OCI-LY3 (cell line): ENCODE measurements around the gene ESAM.
"Not testable (repeated sequence)": the region's sequence is repeated elsewhere in the genome, so short reads cannot be mapped to it uniquely, and the experiment has no call there.

ENCODE experiments used
- H2AFZ ChIP-seq: fragments of 200-600, 300-600 bp; shearing (Covaris generic); 2 replicates; pipeline ENCODE4 v1.6.0; 2014; ENCODE audit warnings: antibody characterized with exemption, low read depth, low read length
- H3K27ac ChIP-seq: fragments of 200-600, 300-600 bp; sonication (generic); 2 replicates; pipeline ENCODE4 v1.5.1; 2014; ENCODE audit warnings: mild to moderate bottlenecking, low read length, moderate library complexity, mixed read lengths
- H3K27me3 ChIP-seq: fragments of 200-600, 300-600 bp; sonication (generic); 2 replicates; pipeline ENCODE4 v1.6.1; 2014; ENCODE audit warnings: low read depth, low read length, mixed read lengths
- H3K36me3 ChIP-seq: fragments of 200-600, 300-600 bp; sonication (generic); replicated peaks from 2 replicates; pipeline ENCODE3; 2014; ENCODE audit warnings: low read depth, low read length, mixed read lengths
- H3K4me1 ChIP-seq: fragments of 300-600, 200-600 bp; sonication (generic); 2 replicates; pipeline ENCODE4 v1.6.1; 2014; ENCODE audit warnings: low read length, mixed read lengths
- H3K4me2 ChIP-seq: fragments of 200-600, 300-600 bp; sonication (generic); 2 replicates; pipeline ENCODE4 v1.6.1; 2014; ENCODE audit warnings: low read length, mixed read lengths
- H3K4me3 ChIP-seq: fragments of 300-600, 200-600 bp; sonication (generic); 2 replicates; pipeline ENCODE4 v1.5.1; 2014; ENCODE audit warnings: antibody characterized with exemption, mild to moderate bottlenecking, low read length, moderate library complexity
- H3K79me2 ChIP-seq: fragments of 300-600, 200-600 bp; shearing (Covaris generic); 2 replicates; pipeline ENCODE4 v1.6.1; 2014; ENCODE audit warnings: mild to moderate bottlenecking, low read length, mixed read lengths
- H3K9ac ChIP-seq: fragments of 300-600, 200-600 bp; shearing (Covaris generic); 2 replicates; pipeline ENCODE4 v1.6.0; 2014; ENCODE audit warnings: mild to moderate bottlenecking, low read length, moderate library complexity
- H3K9me3 ChIP-seq: fragments of 200-600, 300-600 bp; shearing (Covaris generic); 2 replicates; pipeline ENCODE4 v1.6.1; 2014; ENCODE audit warnings: low read length, mixed read lengths; ENCODE audit not compliant: insufficient read depth
- H4K20me1 ChIP-seq: fragments of 200-600, 300-600 bp; sonication (generic); 2 replicates; pipeline ENCODE4 v1.6.1; 2016; ENCODE audit warnings: low read length, mixed read lengths; ENCODE audit not compliant: insufficient read depth
- CTCF ChIP-seq: fragments of 200-600, 300-600 bp; sonication (generic); IDR thresholded peaks from 2 replicates; pipeline ENCODE4 v1.5.1; 2014; ENCODE audit warnings: antibody characterized with exemption, low read length, low read depth
- EZH2phosphoT487 ChIP-seq: fragments of 200-600 bp; shearing (Covaris generic); IDR thresholded peaks from 2 replicates; pipeline ENCODE4 v1.6.1; 2018; ENCODE audit warnings: antibody characterized with exemption, mixed run types, low read depth

ESAM gene

GRCh38 chr11:124779568-124779967, 17.5 kb upstream of the ESAM start:
- Histone ChIP-seq H3K27me3 (no peaks in the 10 kb centered on the region), H3K79me2 (no peaks in the 10 kb centered on the region), H2AFZ (no peak overlapping the region), H4K20me1 (no peaks in the 10 kb centered on the region; the same call in 1 of the 2 replicates), H3K4me1 (peaks cover 6% of the 10 kb centered on the region; the same call in 1 of the 2 replicates), H3K4me2 (no peak overlapping the region), H3K9me3 (no peaks in the 10 kb centered on the region), H3K9ac (no peak overlapping the region), H3K36me3 (no peaks in the 10 kb centered on the region), H3K4me3 (no peak overlapping the region), H3K27ac (no peak overlapping the region)
- no peak for TF ChIP-seq CTCF
- no peak for TF ChIP-seq EZH2phosphoT487

- TF ChIP-seq CTCF (0 out of 2 replicates have a peak, but pooled peaks have one; percentile 16), EZH2phosphoT487 (no peak)
- Histone ChIP-seq H3K27ac (no peak overlapping the region), H3K4me2 (no peak overlapping the region), H3K9ac (no peak overlapping the region), H2AFZ (no peak overlapping the region), H3K9me3 (no peaks in the 10 kb centered on the region), H3K4me3 (no peak overlapping the region), H3K27me3 (no peaks in the 10 kb centered on the region), H3K4me1 (peaks cover 6% of the 10 kb centered on the region; the same call in 1 of the 2 replicates), H3K79me2 (no peaks in the 10 kb centered on the region), H4K20me1 (no peaks in the 10 kb centered on the region; the same call in 1 of the 2 replicates), H3K36me3 (no peaks in the 10 kb centered on the region)
Measured at GRCh38 chr11:124778281-124778680, 16.2 kb upstream of the ESAM start.

GRCh38 chr11:124776865-124777645, 15.0 kb upstream of the ESAM start:
- no peaks in the 10 kb centered on the region for H3K27me3 ChIP-seq
- no peak for TF ChIP-seq CTCF
- no peak for TF ChIP-seq EZH2phosphoT487
- no peak overlapping the region for H3K27ac ChIP-seq
- no peak overlapping the region for H3K9ac ChIP-seq
- H3K4me1 ChIP-seq: peaks cover 6% of the 10 kb centered on the region; the same call in 1 of the 2 replicates
- no peaks in the 10 kb centered on the region for H3K79me2 ChIP-seq
- H3K36me3 ChIP-seq: no peaks in the 10 kb centered on the region
- H3K9me3 ChIP-seq: no peaks in the 10 kb centered on the region
- no peak overlapping the region for H2AFZ ChIP-seq
- no peaks in the 10 kb centered on the region; the same call in 1 of the 2 replicates for H4K20me1 ChIP-seq
- H3K4me2 ChIP-seq: no peak overlapping the region
- no peak overlapping the region for H3K4me3 ChIP-seq

GRCh38 chr11:124770959-124771358, 8.9 kb upstream of the ESAM start:
- not testable (repeated sequence) for H3K9me3 ChIP-seq, H3K4me1 ChIP-seq, H2AFZ ChIP-seq, H3K4me2 ChIP-seq, H3K27ac ChIP-seq, H3K79me2 ChIP-seq, H3K27me3 ChIP-seq, H3K4me3 ChIP-seq, H4K20me1 ChIP-seq, H3K9ac ChIP-seq, H3K36me3 ChIP-seq
